Type B pancreatic cell (in vitro differentiated cells): Measurements from ENCODE around the gene TMEM132D. TPM values are rescaled to one million over a fixed set of nuclear protein-coding genes. Genes with fewer than 3 reads are reported as not detected.

Experiments
- DNase-seq: peaks from one replicate; pipeline ENCODE4 v3.0.0; 2021; ENCODE audit warnings: mixed read lengths; ENCODE audit not compliant: unreplicated experiment; ENCODE audit errors: extremely low spot score
- H3K27ac Mint-ChIP-seq: 2 replicates; pipeline ENCODE4 v1.8.0; 2021; ENCODE audit warnings: mild to moderate bottlenecking, mixed read lengths
- H3K27me3 Mint-ChIP-seq: 2 replicates; pipeline ENCODE4 v1.8.0; 2021; ENCODE audit warnings: mixed read lengths
- H3K36me3 Mint-ChIP-seq: 2 replicates; pipeline ENCODE4 v1.8.0; 2021; ENCODE audit warnings: mixed read lengths
- H3K4me1 Mint-ChIP-seq: one replicate; pipeline ENCODE4 v1.8.0; 2021; ENCODE audit warnings: mixed read lengths; ENCODE audit not compliant: unreplicated experiment
- H3K4me3 Mint-ChIP-seq: 2 replicates; pipeline ENCODE4 v1.8.0; 2021; ENCODE audit warnings: mild to moderate bottlenecking, mixed read lengths
- H3K9me3 Mint-ChIP-seq: 2 replicates; pipeline ENCODE4 v1.8.0; 2021; ENCODE audit warnings: mixed read lengths
- total RNA-seq: library from RNA; stranded (reverse); gene quantifications from 2 replicates; pipeline ENCODE4 v1.2.1, GENCODE V29; 2021; ENCODE audit warnings: low replicate concordance
- TF ChIP-seq, protein P1 (sequence below): fragments of 200-600 bp; sonication (generic); conservative IDR thresholded peaks from 2 replicates; pipeline ENCODE4 v1.5.0; 2021; ENCODE audit warnings: antibody characterized with exemption, mild to moderate bottlenecking

Gene TMEM132D
- total RNA-seq, 1 donor from 2014 or later, result 1.8 TPM

DNA sequence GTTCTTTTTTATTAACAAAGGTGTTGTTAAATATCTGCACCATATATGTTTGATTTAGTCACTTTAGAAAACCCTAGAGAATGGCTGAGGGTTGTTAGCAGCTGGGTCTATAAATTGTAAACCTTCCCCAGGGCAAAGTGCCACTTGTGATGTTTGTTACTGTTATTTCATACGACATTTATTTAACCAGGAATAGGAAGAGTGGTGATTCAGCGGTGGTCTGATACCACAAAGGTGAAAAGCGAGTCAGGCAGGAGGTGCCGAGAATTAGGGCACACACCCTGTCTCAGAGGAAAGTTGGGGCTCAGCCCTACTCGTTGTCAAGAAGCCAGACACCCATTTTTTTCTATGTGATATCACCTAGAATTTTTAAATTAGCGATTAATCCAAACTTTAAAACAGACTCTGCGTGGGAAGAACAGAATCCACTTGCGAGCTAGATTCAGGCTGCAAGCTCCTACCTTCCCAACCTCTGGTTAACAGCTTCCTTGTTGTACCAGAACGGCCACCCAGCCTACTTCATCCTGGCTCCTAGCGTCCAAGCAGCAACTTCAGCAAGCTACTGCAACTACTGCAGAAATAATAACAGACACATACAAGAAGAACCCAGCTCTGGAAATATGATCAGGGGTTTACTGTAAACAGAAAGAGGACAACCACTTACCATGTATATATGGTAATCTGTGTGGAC, 126.7 kb downstream of the TMEM132D start:
- H3K4me1 Mint-ChIP-seq, result no peaks in the 10 kb centered on the region
- H3K9me3 Mint-ChIP-seq, result no peaks in the 10 kb centered on the region
- no peak overlapping the region for H3K27ac Mint-ChIP-seq
- TF ChIP-seq, protein P1, sequence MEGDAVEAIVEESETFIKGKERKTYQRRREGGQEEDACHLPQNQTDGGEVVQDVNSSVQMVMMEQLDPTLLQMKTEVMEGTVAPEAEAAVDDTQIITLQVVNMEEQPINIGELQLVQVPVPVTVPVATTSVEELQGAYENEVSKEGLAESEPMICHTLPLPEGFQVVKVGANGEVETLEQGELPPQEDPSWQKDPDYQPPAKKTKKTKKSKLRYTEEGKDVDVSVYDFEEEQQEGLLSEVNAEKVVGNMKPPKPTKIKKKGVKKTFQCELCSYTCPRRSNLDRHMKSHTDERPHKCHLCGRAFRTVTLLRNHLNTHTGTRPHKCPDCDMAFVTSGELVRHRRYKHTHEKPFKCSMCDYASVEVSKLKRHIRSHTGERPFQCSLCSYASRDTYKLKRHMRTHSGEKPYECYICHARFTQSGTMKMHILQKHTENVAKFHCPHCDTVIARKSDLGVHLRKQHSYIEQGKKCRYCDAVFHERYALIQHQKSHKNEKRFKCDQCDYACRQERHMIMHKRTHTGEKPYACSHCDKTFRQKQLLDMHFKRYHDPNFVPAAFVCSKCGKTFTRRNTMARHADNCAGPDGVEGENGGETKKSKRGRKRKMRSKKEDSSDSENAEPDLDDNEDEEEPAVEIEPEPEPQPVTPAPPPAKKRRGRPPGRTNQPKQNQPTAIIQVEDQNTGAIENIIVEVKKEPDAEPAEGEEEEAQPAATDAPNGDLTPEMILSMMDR, result no peak
- H3K36me3 Mint-ChIP-seq, result no peaks in the 10 kb centered on the region
- H3K4me3 Mint-ChIP-seq, result no peak overlapping the region
- DNase-seq, result no peak
- peaks cover 49% of the 10 kb centered on the region for H3K27me3 Mint-ChIP-seq

DNA sequence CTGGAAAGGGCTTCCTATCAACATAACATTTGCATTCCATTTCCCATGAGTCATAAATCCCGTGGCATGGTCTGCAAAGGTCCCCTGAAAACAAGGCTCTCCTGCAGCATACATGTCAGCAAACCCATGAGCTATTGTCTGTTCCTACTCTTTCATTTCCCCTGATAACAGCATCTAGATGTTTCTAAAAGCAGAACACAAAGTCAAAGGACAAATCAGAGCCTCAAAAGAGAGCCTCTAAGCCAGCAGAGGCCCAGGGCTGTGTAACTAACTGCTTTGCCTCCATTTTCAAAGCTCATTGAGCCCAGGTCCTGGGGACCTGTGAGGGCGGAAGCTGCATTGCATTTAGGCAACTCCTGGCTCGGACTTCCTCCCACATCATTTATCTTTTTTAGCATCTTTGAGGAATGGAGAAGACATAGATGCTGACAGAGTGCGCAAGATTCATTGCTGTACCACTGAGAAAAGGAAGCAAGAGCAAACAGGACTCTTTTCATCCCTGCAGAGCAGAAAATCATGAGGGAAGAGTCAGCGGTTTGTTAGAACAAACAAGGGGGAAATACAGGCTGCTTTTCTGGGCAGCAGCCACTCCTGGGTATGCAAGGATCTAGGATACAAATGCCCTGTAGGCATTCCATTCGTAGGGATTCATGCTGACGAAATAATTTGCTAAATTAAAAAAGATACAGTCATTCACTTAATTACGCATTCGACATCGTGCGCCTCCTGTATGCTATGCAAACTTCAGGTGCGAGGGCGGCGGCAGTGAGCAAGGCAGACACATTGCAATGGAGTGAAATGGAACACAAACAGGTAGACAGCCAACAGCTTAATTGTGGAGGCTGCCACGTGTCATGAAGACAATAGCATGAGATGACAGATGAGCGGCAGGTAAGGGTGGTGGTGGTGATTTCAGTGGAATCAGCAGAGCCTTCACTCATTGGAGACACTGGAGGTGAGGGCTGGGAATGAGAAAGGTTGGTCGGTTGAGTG, 131.0 kb downstream of the TMEM132D start:
- DNase-seq, result no peak
- Mint-ChIP-seq H3K27me3 (peaks cover 66% of the 10 kb centered on the region), H3K9me3 (peaks cover under 1% of the 10 kb centered on the region), H3K27ac (no peak overlapping the region), H3K4me3 (no peak overlapping the region), H3K36me3 (no peaks in the 10 kb centered on the region), H3K4me1 (no peaks in the 10 kb centered on the region)
- TF ChIP-seq, protein P1, result no peak

DNA sequence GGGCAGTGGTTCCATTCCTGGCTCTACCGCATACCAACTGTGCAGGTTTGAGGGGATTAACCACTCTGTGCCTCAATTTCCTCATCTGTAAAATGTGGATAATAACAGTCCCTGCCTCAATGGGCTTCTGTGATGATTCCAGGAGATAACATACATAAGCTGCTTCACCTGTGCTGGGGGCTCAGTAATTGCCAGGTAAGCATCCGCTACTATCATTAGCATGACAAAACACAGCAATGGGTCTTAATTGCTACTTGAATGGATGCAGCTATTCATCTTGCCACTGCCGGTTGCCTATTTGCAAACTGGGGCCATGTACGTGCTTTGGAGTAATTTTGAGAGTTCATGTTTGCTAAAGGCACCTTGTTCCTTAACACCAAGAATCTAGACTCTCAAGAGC, 132.6 kb downstream of the TMEM132D start:
- Mint-ChIP-seq H3K27ac (no peak overlapping the region), H3K36me3 (no peaks in the 10 kb centered on the region), H3K4me1 (no peaks in the 10 kb centered on the region), H3K9me3 (peaks cover 8% of the 10 kb centered on the region), H3K4me3 (no peak overlapping the region), H3K27me3 (peaks cover 60% of the 10 kb centered on the region)
- no peak for DNase-seq
- TF ChIP-seq, protein P1, result no peak

DNA sequence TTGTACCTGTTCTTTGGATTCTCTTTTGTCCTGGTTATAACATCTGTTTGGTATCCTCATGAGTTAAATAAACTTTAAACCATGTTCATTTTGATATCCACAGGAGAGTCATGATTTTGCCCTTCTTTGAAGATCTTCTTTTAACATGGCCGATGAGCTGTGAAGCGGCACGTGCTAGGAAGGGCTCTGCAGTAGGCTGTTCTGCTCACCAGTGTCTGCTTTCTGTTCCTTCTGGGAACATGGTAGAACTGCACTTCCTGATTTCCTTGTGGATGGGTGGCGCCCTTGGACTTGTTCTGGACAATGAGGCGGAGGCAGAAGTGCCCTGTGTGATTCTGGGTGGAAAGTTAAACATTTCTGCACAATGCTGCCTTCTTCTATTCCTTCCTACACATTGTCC, 138.1 kb downstream of the TMEM132D start:
- H3K4me1 Mint-ChIP-seq, result no peaks in the 10 kb centered on the region
- peaks cover 24% of the 10 kb centered on the region for H3K27me3 Mint-ChIP-seq
- TF ChIP-seq, protein P1, result no peak
- no peak overlapping the region for H3K27ac Mint-ChIP-seq
- DNase-seq, result no peak
- H3K36me3 Mint-ChIP-seq, result no peaks in the 10 kb centered on the region
- no peak overlapping the region for H3K4me3 Mint-ChIP-seq
- peaks cover 14% of the 10 kb centered on the region for H3K9me3 Mint-ChIP-seq

DNA sequence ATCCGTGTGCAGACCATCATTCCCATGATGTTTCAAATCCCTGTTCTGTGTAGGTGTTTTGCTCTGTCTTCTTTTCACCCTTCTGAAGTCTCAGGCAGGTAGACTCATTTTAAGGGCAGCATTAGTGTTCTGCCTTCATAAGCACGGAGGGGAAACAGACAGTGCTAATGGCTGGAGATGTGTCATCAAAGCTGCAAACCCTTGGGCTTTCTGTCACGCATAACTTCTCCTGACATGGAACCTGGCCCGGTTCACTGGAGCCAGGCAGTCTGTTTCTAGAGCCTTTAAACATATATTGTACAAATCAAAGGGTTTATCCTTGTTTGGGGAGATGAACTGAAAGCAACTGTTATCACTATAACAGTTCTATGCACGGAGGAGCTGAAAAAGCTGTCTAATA, 141.4 kb downstream of the TMEM132D start:
- peaks cover 17% of the 10 kb centered on the region for H3K27me3 Mint-ChIP-seq
- DNase-seq, result no peak
- no peaks in the 10 kb centered on the region for H3K4me1 Mint-ChIP-seq
- no peak overlapping the region for H3K4me3 Mint-ChIP-seq
- no peak overlapping the region for H3K27ac Mint-ChIP-seq
- TF ChIP-seq, protein P1, result no peak
- H3K36me3 Mint-ChIP-seq, result no peaks in the 10 kb centered on the region
- H3K9me3 Mint-ChIP-seq, result peaks cover 9% of the 10 kb centered on the region
